AG08395 (cell line): ENCODE measurements around the gene PRR18.

Source experiments
- DNase-seq: peaks from one replicate; pipeline ENCODE4 v3.0.0; 2012; ENCODE audit warnings: mixed read lengths, low spot score

PRR18 gene

GRCh38 chr6:166305562-166306117 lies 2.6 kb downstream of the PRR18 start:
- no peak for DNase-seq

GRCh38 chr6:166304106-166304505 lies 4.1 kb downstream of the PRR18 start:
- no peak for DNase-seq

- no peak for DNase-seq
These were observed 6.3 kb downstream of the PRR18 start for GRCh38 chr6:166301611-166302529.

GRCh38 chr6:166300357-166300987 lies 7.7 kb downstream of the PRR18 start:
- DNase-seq, result no peak

- no peak for DNase-seq
These were observed 10.6 kb downstream of the PRR18 start for GRCh38 chr6:166297606-166298005.

GRCh38 chr6:166296035-166296883 lies 11.9 kb downstream of the PRR18 start:
- DNase-seq, result no peak

GRCh38 chr6:166293731-166294584 lies 14.2 kb downstream of the PRR18 start:
- no peak for DNase-seq

- no peak for DNase-seq
These were observed 18.8 kb downstream of the PRR18 start for GRCh38 chr6:166289207-166290060.

- no peak for DNase-seq
These were observed 21.3 kb downstream of the PRR18 start for GRCh38 chr6:166286839-166287271.

- DNase-seq, result no peak
These were observed 23.0 kb downstream of the PRR18 start for GRCh38 chr6:166285233-166285632.

GRCh38 chr6:166284640-166285039 lies 23.6 kb downstream of the PRR18 start:
- no peak for DNase-seq

- DNase-seq, result no peak
These were observed 25.7 kb downstream of the PRR18 start for GRCh38 chr6:166282394-166283032.

- DNase-seq, result no peak
These were observed 27.1 kb downstream of the PRR18 start for GRCh38 chr6:166281104-166281503.

GRCh38 chr6:166279393-166279679 lies 28.9 kb downstream of the PRR18 start:
- DNase-seq, result no peak

- DNase-seq, result no peak
These were observed 29.4 kb downstream of the PRR18 start for GRCh38 chr6:166278579-166279392.

- no peak for DNase-seq
These were observed 30.2 kb downstream of the PRR18 start for GRCh38 chr6:166277892-166278578.

- peak; percentile 25 for DNase-seq
These were observed 31.2 kb downstream of the PRR18 start for GRCh38 chr6:166277018-166277417.

- DNase-seq, result peak; percentile 75
These were observed 32.5 kb downstream of the PRR18 start for GRCh38 chr6:166275714-166276166.
